ENCODE results near the gene QSOX1.

- no peak for TF ChIP-seq CTCF (IDR thresholded peaks at IDR 0.05)
- no peak for TF ChIP-seq POLR2A (IDR thresholded peaks at IDR 0.05)
These were observed 8.4 kb downstream of the QSOX1 start for GRCh38 chr1:180163041-180163440.
